Fibroblast of lung (primary cell): ENCODE results near the gene LRRC52. TPM values are rescaled to one million over a fixed set of nuclear protein-coding genes. Genes with fewer than 3 reads are reported as not detected.

Experiments used
- DNase-seq, 2 donors: peaks; one replicate each; pipeline versions ENCODE4 v3.0.0 to v3.0.0-alpha.2; 2010; ENCODE audit warnings: low read depth in 2 of 2
- H2AFZ ChIP-seq: 2 replicates; pipeline ENCODE4 v1.5.1; 2012; ENCODE audit warnings: low read length, control low read depth, inconsistent platforms
- H3K27ac ChIP-seq: 2 replicates; pipeline ENCODE4 v1.5.1; 2011; ENCODE audit warnings: low read length, control low read depth; ENCODE audit not compliant: insufficient read depth
- H3K27me3 ChIP-seq: 2 replicates; pipeline ENCODE4 v1.5.1; 2011; ENCODE audit warnings: mild to moderate bottlenecking, low read length; ENCODE audit not compliant: control insufficient read depth, insufficient read depth
- H3K36me3 ChIP-seq: 2 replicates; pipeline ENCODE4 v1.5.1; 2011; ENCODE audit warnings: low read length; ENCODE audit not compliant: control insufficient read depth, insufficient read depth
- H3K4me1 ChIP-seq: 2 replicates; pipeline ENCODE4 v1.5.1; 2011; ENCODE audit warnings: low read length; ENCODE audit not compliant: control insufficient read depth, insufficient read depth; ENCODE audit errors: extremely low read depth
- H3K4me2 ChIP-seq: 2 replicates; pipeline ENCODE4 v1.5.1; 2011; ENCODE audit warnings: low read length, control low read depth; ENCODE audit not compliant: insufficient read depth; ENCODE audit errors: extremely low read depth
- H3K4me3 ChIP-seq, 4 experiments: fragments of 200-600 bp in 1 of 4; sonication (generic) in 1 of 4; replicated peaks in 1 of 4; 2 replicates each; pipeline ENCODE4 v1.5.1; 2011 to 2016; ENCODE audit warnings: low read length in 4 of 4, low read depth in 3 of 4, mild to moderate bottlenecking in 3 of 4, control low read depth in 2 of 4, inconsistent platforms in 1 of 4, mixed read lengths in 1 of 4; ENCODE audit not compliant: insufficient read depth in 1 of 4; ENCODE audit errors: control extremely low read depth in 1 of 4
- H3K79me2 ChIP-seq: 2 replicates; pipeline ENCODE4 v1.5.1; 2012; ENCODE audit warnings: mild to moderate bottlenecking, low read length, inconsistent platforms; ENCODE audit not compliant: control insufficient read depth, insufficient read depth
- H3K9ac ChIP-seq: 2 replicates; pipeline ENCODE4 v1.5.1; 2011; ENCODE audit warnings: mild to moderate bottlenecking, low read length, control low read depth; ENCODE audit not compliant: insufficient read depth
- H3K9me3 ChIP-seq: 2 replicates; pipeline ENCODE4 v1.5.1; 2012; ENCODE audit warnings: low read depth, low read length; ENCODE audit not compliant: control insufficient read depth, insufficient read depth
- H4K20me1 ChIP-seq: 2 replicates; pipeline ENCODE4 v1.5.1; 2011; ENCODE audit warnings: low read length; ENCODE audit not compliant: control insufficient read depth, insufficient read depth; ENCODE audit errors: extremely low read depth
- EZH2 ChIP-seq: IDR thresholded peaks from 2 replicates; pipeline ENCODE4 v1.5.1; 2012; ENCODE audit warnings: low read length, control low read depth, mild to moderate bottlenecking; ENCODE audit errors: missing control alignments
- polyA plus RNA-seq, 2 donors: library from polyadenylated mRNA; depleted of rRNA in 1 of 2; stranded (reverse) in 1 of 2; unstranded in 1 of 2; fragments of >200 nt; gene quantifications; 2 replicates each; pipeline ENCODE4 v1.2.1, GENCODE V29; 2011 to 2012; ENCODE audit warnings: missing spikeins in 1 of 2
- total RNA-seq: library from RNA; depleted of rRNA; stranded (reverse); fragments of >200 nt; gene quantifications from 2 replicates; pipeline ENCODE4 v1.2.1, GENCODE V29; 2014
- TF ChIP-seq, protein P1 (sequence below), 2 donors: IDR thresholded peaks in 1 of 2; conservative IDR thresholded peaks in 1 of 2; 1 replicate in 1 of 2; 2 replicates in 1 of 2; pipeline ENCODE4 v1.5.1; 2011 to 2012; ENCODE audit warnings: low read length in 2 of 2, control low read depth in 1 of 2, inconsistent platforms in 1 of 2, low read depth in 1 of 2, mild to moderate bottlenecking in 1 of 2

Gene LRRC52
- total and polyA plus RNA-seq, 2 donors (not counting 1 experiment from before 2014, with no cell fraction given): not detected

GRCh38 chr1:165565751-165566490 is 22.1 kb downstream of the LRRC52 start:
- Histone ChIP-seq H4K20me1 (no peaks in the 10 kb centered on the region), H3K9ac (no peak overlapping the region), H3K27me3 (no peaks in the 10 kb centered on the region), H3K4me1 (no peaks in the 10 kb centered on the region), H3K27ac (no peak overlapping the region), H3K9me3 (no peaks in the 10 kb centered on the region), H3K4me2 (no peak overlapping the region), H3K4me3 (no peak overlapping the region), H2AFZ (no peak overlapping the region), H3K79me2 (no peaks in the 10 kb centered on the region), H3K36me3 (no peaks in the 10 kb centered on the region)
- no peak for TF ChIP-seq EZH2
- TF ChIP-seq, protein P1, sequence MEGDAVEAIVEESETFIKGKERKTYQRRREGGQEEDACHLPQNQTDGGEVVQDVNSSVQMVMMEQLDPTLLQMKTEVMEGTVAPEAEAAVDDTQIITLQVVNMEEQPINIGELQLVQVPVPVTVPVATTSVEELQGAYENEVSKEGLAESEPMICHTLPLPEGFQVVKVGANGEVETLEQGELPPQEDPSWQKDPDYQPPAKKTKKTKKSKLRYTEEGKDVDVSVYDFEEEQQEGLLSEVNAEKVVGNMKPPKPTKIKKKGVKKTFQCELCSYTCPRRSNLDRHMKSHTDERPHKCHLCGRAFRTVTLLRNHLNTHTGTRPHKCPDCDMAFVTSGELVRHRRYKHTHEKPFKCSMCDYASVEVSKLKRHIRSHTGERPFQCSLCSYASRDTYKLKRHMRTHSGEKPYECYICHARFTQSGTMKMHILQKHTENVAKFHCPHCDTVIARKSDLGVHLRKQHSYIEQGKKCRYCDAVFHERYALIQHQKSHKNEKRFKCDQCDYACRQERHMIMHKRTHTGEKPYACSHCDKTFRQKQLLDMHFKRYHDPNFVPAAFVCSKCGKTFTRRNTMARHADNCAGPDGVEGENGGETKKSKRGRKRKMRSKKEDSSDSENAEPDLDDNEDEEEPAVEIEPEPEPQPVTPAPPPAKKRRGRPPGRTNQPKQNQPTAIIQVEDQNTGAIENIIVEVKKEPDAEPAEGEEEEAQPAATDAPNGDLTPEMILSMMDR (conservative IDR thresholded peaks at IDR 0.05 in 1 of 2, IDR thresholded peaks at IDR 0.05 in 1 of 2; ENCODE audit: low read depth in 1 of 2, low read length in 2 of 2): no peak
- no peak for DNase-seq

DNA sequence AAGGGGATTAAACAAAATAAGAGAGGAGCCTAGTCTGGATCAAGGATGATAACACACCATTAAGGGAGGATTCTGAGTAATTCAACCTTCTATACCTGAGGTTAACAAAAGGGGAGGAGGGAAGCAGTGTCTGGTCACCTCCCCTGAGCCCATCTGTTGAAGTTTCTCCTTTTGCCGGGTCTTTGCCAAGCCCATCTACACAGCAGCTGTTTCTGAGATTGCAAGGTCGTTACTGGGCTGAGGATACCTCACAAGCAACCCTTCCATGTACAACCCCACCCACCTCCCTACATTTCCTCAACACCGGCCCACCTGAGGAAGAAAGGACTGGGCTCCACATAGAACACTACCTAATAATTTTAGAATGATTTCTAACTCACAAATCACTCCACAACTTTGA is 26.3 kb downstream of the LRRC52 start:
- Histone ChIP-seq H4K20me1 (no peaks in the 10 kb centered on the region), H3K9ac (no peak overlapping the region), H3K9me3 (no peaks in the 10 kb centered on the region), H3K27me3 (no peaks in the 10 kb centered on the region), H3K4me1 (no peaks in the 10 kb centered on the region), H3K4me3 (no peak overlapping the region), H3K36me3 (no peaks in the 10 kb centered on the region), H3K79me2 (no peaks in the 10 kb centered on the region), H2AFZ (no peak overlapping the region), H3K27ac (no peak overlapping the region), H3K4me2 (no peak overlapping the region)
- DNase-seq: no peak
- no peak for TF ChIP-seq EZH2
- TF ChIP-seq, protein P1 (conservative IDR thresholded peaks at IDR 0.05 in 1 of 2, IDR thresholded peaks at IDR 0.05 in 1 of 2; ENCODE audit: low read depth in 1 of 2, low read length in 2 of 2): no peak

DNA sequence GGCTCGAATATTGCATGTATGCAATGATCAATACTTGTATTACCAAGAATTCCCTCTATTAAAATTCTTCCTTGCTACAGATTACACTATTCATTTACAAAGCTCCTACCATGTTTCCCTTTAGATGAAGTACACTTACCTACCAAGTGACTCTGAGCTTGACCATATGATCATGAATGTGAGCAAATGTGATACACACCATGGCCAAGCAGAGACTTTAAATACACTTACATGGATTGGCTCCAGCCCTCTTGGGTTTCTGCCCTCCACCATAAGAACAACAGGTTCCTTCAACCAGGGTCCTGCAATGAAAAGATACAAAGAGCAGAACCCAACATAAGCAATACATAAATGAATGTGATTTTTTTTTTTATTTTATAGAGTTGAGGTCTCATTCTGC is 30.0 kb downstream of the LRRC52 start:
- Histone ChIP-seq H2AFZ (no peak overlapping the region), H3K4me3 (no peak overlapping the region), H3K27ac (no peak overlapping the region), H3K36me3 (no peaks in the 10 kb centered on the region), H3K4me1 (no peaks in the 10 kb centered on the region), H4K20me1 (no peaks in the 10 kb centered on the region), H3K9me3 (no peaks in the 10 kb centered on the region), H3K79me2 (no peaks in the 10 kb centered on the region), H3K9ac (no peak overlapping the region), H3K4me2 (no peak overlapping the region), H3K27me3 (no peaks in the 10 kb centered on the region)
- TF ChIP-seq EZH2: no peak
- TF ChIP-seq, protein P1 (conservative IDR thresholded peaks at IDR 0.05 in 1 of 2, IDR thresholded peaks at IDR 0.05 in 1 of 2; ENCODE audit: low read depth in 1 of 2, low read length in 2 of 2): no peak
- DNase-seq: no peak
